ENCODE measurements around the gene EPHA8.

- no peak for TF ChIP-seq CTCF (conservative IDR thresholded peaks at IDR 0.05 in 1 of 2, IDR thresholded peaks at IDR 0.05 in 1 of 2; ENCODE audit: extremely low read depth in 1 of 2, insufficient read depth in 1 of 2, low read depth in 1 of 2, low read length in 2 of 2)
- TF ChIP-seq EZH2 (IDR thresholded peaks at IDR 0.05; ENCODE audit: borderline replicate concordance, low read length), result no peak
Measured at GRCh38 chr1:22652881-22653316, 89.6 kb downstream of the EPHA8 start, which contains the start of gene C1QB.
